ENCODE results near the gene TBR1. TPM values are rescaled to one million over a fixed set of nuclear protein-coding genes. Genes with fewer than 3 reads are reported as not detected.

The TBR1 gene
- total RNA-seq, 1 donor from 2014 or later, result not detected

DNA sequence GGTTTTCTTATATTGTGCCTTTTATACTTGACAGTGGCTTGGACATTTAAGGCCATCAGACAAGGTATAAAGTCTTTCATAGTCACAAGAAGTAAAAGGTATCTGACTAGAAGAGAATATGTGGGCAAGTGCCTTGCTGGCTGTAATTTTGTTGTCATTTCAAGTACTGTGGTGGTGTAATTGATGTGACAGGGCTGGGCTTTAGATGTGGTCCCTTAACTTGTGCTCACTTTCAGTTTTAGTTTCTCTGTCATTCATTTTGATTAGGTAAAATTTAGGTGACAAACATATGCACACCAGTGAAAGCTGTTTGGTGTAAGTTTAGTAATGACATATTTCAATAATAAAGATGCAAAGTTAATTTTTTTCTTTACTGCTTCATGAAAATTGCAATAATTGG is 31.2 kb upstream of the TBR1 start:
- DNase-seq (ENCODE audit: low spot score, unreplicated experiment), result no peak
- H3K9me3 Mint-ChIP-seq (ENCODE audit: low read depth), result no peaks in the 10 kb centered on the region
- H3K27ac Mint-ChIP-seq, result no peak overlapping the region
- no peak overlapping the region for H3K4me3 Mint-ChIP-seq (ENCODE audit: low read depth)
- H3K36me3 Mint-ChIP-seq (ENCODE audit: insufficient read depth), result no peaks in the 10 kb centered on the region
- no peaks in the 10 kb centered on the region for H3K27me3 Mint-ChIP-seq
- H3K4me1 Mint-ChIP-seq (ENCODE audit: low read depth), result no peaks in the 10 kb centered on the region
- TF ChIP-seq, protein P1, sequence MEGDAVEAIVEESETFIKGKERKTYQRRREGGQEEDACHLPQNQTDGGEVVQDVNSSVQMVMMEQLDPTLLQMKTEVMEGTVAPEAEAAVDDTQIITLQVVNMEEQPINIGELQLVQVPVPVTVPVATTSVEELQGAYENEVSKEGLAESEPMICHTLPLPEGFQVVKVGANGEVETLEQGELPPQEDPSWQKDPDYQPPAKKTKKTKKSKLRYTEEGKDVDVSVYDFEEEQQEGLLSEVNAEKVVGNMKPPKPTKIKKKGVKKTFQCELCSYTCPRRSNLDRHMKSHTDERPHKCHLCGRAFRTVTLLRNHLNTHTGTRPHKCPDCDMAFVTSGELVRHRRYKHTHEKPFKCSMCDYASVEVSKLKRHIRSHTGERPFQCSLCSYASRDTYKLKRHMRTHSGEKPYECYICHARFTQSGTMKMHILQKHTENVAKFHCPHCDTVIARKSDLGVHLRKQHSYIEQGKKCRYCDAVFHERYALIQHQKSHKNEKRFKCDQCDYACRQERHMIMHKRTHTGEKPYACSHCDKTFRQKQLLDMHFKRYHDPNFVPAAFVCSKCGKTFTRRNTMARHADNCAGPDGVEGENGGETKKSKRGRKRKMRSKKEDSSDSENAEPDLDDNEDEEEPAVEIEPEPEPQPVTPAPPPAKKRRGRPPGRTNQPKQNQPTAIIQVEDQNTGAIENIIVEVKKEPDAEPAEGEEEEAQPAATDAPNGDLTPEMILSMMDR (IDR thresholded peaks at IDR 0.05; ENCODE audit: unreplicated experiment), result no peak

DNA sequence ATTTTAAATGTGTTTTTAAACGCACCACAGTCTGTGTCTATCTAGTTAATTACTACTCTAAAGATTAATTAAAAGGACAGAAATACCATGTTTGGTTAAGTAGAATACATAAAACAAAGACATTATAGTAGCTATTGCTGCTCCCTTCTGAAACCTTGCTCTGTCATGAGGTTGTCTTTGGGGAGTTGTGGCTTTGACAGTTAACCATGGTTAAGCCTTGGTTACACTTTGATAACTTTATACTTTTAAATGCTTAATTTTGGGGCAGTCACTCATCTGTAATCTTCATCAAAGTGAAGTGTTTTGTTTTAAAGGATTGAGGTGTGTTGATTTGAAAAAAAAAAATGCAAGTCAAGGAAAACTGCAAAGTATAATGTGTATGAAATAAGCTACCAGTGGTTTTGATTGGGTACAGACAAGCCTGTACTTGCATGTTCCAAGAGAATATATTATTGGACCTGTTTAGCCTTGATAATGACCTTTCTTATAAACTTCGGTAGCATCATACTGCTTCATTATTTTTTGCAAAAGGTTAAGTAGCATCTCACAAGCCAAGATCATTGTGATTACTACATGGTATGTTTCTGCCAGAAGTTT is 29.8 kb upstream of the TBR1 start:
- no peak overlapping the region for H3K4me3 Mint-ChIP-seq (ENCODE audit: low read depth)
- H3K27ac Mint-ChIP-seq, result no peak overlapping the region
- no peaks in the 10 kb centered on the region for H3K9me3 Mint-ChIP-seq (ENCODE audit: low read depth)
- H3K36me3 Mint-ChIP-seq (ENCODE audit: insufficient read depth), result no peaks in the 10 kb centered on the region
- no peaks in the 10 kb centered on the region for H3K4me1 Mint-ChIP-seq (ENCODE audit: low read depth)
- DNase-seq (ENCODE audit: low spot score, unreplicated experiment), result no peak
- no peaks in the 10 kb centered on the region for H3K27me3 Mint-ChIP-seq
- TF ChIP-seq, protein P1 (IDR thresholded peaks at IDR 0.05; ENCODE audit: unreplicated experiment), result no peak

DNA sequence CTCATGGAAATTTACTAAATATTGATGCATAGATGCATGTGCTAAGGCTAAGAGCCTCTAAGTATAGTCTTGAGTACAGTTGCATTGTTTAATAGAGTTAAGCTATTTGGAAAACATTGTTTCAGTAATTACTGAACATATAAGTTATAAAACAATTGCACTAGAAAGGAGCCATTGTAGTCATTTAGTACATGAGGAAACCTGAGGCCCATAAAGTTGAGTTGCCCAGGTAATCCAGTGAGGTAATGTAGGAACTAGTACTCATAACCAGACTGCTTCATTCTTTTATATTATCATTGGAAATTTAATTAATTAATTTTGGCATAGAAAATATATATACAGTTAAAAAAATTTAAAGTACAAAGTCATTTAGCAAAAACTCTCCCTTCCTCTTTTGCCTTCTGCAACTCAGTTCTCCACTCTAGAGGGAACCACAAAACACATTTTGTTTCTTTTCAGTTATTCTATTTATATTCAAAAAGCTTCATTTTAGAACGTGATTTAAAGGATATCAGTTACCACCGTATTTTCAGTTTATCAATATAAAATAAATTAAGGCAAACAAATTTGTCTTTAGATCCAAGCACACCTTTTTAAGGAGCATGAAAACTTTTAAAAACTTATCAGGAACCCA is 27.8 kb upstream of the TBR1 start:
- no peaks in the 10 kb centered on the region for H3K27me3 Mint-ChIP-seq
- TF ChIP-seq, protein P1 (IDR thresholded peaks at IDR 0.05; ENCODE audit: unreplicated experiment), result no peak
- H3K36me3 Mint-ChIP-seq (ENCODE audit: insufficient read depth), result peaks cover 4% of the 10 kb centered on the region
- no peak overlapping the region for H3K27ac Mint-ChIP-seq
- H3K4me3 Mint-ChIP-seq (ENCODE audit: low read depth), result no peak overlapping the region
- peaks cover 10% of the 10 kb centered on the region for H3K4me1 Mint-ChIP-seq (ENCODE audit: low read depth)
- no peak for DNase-seq (ENCODE audit: low spot score, unreplicated experiment)
- H3K9me3 Mint-ChIP-seq (ENCODE audit: low read depth), result no peaks in the 10 kb centered on the region

DNA sequence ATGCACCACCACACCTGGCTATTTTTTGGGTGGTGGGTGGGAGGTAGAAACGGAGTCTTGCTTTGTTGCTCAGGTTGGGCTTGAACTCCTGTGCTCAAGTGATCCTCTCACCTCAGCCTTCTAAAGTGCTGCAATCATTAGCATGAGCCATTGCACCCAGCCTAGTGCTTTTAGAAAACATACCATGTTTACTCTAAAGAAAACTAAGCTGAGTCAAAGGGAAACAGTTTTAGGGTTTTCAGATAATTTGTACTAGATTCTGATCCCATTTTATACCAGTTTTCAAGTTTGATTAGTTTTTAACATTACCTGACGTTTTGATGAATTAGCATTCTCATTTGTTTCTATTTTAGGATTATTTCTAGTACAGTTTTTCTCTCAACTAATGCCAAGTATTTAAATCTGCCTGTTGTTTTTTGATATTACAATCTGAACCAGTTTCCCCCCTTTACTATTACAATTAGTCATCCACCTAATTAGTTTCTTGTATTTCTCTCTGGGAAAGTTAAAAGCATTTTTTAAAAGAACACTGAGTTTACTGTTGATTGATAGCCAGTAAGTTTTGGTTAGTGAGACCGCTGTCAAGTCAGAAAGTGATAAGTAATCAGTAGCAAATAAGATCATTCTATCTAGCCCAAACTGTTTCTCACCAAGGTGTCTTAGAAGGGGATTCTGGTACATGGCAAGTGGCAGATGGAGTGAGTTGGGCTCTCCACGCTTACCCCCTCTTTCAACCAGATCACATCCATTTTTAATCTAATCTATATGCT is 24.2 kb upstream of the TBR1 start:
- TF ChIP-seq, protein P1 (IDR thresholded peaks at IDR 0.05; ENCODE audit: unreplicated experiment), result no peak
- Mint-ChIP-seq H3K27ac (no peak overlapping the region), H3K9me3 (ENCODE audit: low read depth) (no peaks in the 10 kb centered on the region), H3K4me3 (ENCODE audit: low read depth) (no peak overlapping the region), H3K4me1 (ENCODE audit: low read depth) (peaks cover 10% of the 10 kb centered on the region), H3K36me3 (ENCODE audit: insufficient read depth) (peaks cover 14% of the 10 kb centered on the region), H3K27me3 (no peaks in the 10 kb centered on the region)
- DNase-seq (ENCODE audit: low spot score, unreplicated experiment), result no peak

DNA sequence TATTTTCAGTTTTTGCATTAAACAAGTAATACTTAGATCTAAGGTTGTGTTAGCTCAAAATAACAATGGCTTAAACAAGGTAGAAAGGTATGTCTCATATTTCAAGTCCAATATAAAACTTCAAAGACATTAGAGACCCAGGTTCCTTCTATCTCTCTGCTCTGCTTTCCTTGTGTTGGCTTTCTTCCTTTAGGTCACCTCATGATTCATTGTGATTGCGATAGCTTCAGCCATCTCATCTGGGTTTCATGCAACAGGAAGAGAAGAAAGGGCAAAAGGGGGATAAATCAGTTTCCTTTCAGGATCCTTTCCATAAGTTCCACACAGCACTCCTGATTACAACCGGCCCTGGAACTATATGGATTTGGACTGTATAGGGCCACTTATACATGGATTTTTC is 16.0 kb upstream of the TBR1 start:
- H3K9me3 Mint-ChIP-seq (ENCODE audit: low read depth), result no peaks in the 10 kb centered on the region
- DNase-seq (ENCODE audit: low spot score, unreplicated experiment), result no peak
- TF ChIP-seq, protein P1 (IDR thresholded peaks at IDR 0.05; ENCODE audit: unreplicated experiment), result no peak
- H3K4me1 Mint-ChIP-seq (ENCODE audit: low read depth), result no peaks in the 10 kb centered on the region
- H3K36me3 Mint-ChIP-seq (ENCODE audit: insufficient read depth), result peaks cover 21% of the 10 kb centered on the region
- no peak overlapping the region for H3K4me3 Mint-ChIP-seq (ENCODE audit: low read depth)
- H3K27ac Mint-ChIP-seq, result no peak overlapping the region
- H3K27me3 Mint-ChIP-seq, result no peaks in the 10 kb centered on the region
